Trophoblast cell (in vitro differentiated cells and primary cell): Measurements from ENCODE around the gene IRAK3.
A peak's percentile ranks its signal among the peaks of the same experiment; 100 is the strongest.

ENCODE experiments used
- DNase-seq, 2 donors: peaks; one replicate each; pipeline ENCODE4 v3.0.0-alpha.2; 2016
- H2AFZ ChIP-seq: 2 replicates; pipeline ENCODE4 v1.6.1; 2013; ENCODE audit warnings: low read length, moderate library complexity, mild to moderate bottlenecking; ENCODE audit not compliant: insufficient read depth, poor library complexity
- H2AK5ac ChIP-seq: 2 replicates; pipeline ENCODE4 v1.6.1; 2013; ENCODE audit warnings: mild to moderate bottlenecking, low read length
- H2BK120ac ChIP-seq: 2 replicates; pipeline ENCODE4 v1.6.1; 2013; ENCODE audit warnings: low read length, mild to moderate bottlenecking, moderate library complexity; ENCODE audit not compliant: insufficient read depth, poor library complexity
- H2BK12ac ChIP-seq: 2 replicates; pipeline ENCODE4 v1.6.1; 2013; ENCODE audit warnings: mild to moderate bottlenecking, low read length, moderate library complexity
- H2BK5ac ChIP-seq: 2 replicates; pipeline ENCODE4 v1.6.1; 2013; ENCODE audit warnings: low read length, low read depth, moderate library complexity, mild to moderate bottlenecking; ENCODE audit not compliant: poor library complexity
- H3K14ac ChIP-seq: 2 replicates; pipeline ENCODE4 v1.6.1; 2013; ENCODE audit warnings: mild to moderate bottlenecking, low read length
- H3K18ac ChIP-seq: 2 replicates; pipeline ENCODE4 v1.6.1; 2013; ENCODE audit warnings: mild to moderate bottlenecking, low read length
- H3K23ac ChIP-seq: 2 replicates; pipeline ENCODE4 v1.6.1; 2013; ENCODE audit warnings: low read length
- H3K27ac ChIP-seq: 2 replicates; pipeline ENCODE4 v1.5.1; 2013; ENCODE audit warnings: low read depth, mild to moderate bottlenecking, inconsistent platforms, low read length, moderate library complexity
- H3K27me3 ChIP-seq: 2 replicates; pipeline ENCODE4 v1.6.1; 2013; ENCODE audit warnings: inconsistent platforms, mild to moderate bottlenecking, low read length, moderate library complexity; ENCODE audit not compliant: insufficient read depth
- H3K36me3 ChIP-seq, 2 experiments: 1 replicate in 1 of 2; 2 replicates in 1 of 2; pipeline ENCODE4 v1.6.1; 2013; ENCODE audit warnings: low read length in 2 of 2, mild to moderate bottlenecking in 2 of 2, moderate library complexity in 1 of 2; ENCODE audit not compliant: insufficient read depth in 2 of 2, control insufficient read depth in 1 of 2
- H3K4ac ChIP-seq: 2 replicates; pipeline ENCODE4 v1.6.1; 2013; ENCODE audit warnings: low read depth, mild to moderate bottlenecking, low read length, moderate library complexity
- H3K4me1 ChIP-seq, 2 experiments: 1 replicate in 1 of 2; 2 replicates in 1 of 2; pipeline ENCODE4 v1.6.1; 2013; ENCODE audit warnings: low read length in 2 of 2, mild to moderate bottlenecking in 2 of 2, moderate library complexity in 1 of 2; ENCODE audit not compliant: insufficient read depth in 2 of 2, control insufficient read depth in 1 of 2
- H3K4me2 ChIP-seq: 2 replicates; pipeline ENCODE4 v1.6.1; 2013; ENCODE audit warnings: inconsistent platforms, mild to moderate bottlenecking, low read length, moderate library complexity
- H3K4me3 ChIP-seq: 2 replicates; pipeline ENCODE4 v1.5.1; 2013; ENCODE audit warnings: mild to moderate bottlenecking, low read depth, low read length, inconsistent platforms
- H3K79me1 ChIP-seq: one replicate; pipeline ENCODE4 v1.6.1; 2013; ENCODE audit warnings: low read length
- H3K79me2 ChIP-seq: 2 replicates; pipeline ENCODE4 v1.6.1; 2013; ENCODE audit warnings: low read length, mild to moderate bottlenecking; ENCODE audit not compliant: control insufficient read depth, insufficient read depth, poor library complexity
- H3K9ac ChIP-seq: 2 replicates; pipeline ENCODE4 v1.6.1; 2013; ENCODE audit warnings: mild to moderate bottlenecking, low read length
- H3K9me3 ChIP-seq: 2 replicates; pipeline ENCODE4 v1.6.1; 2013; ENCODE audit warnings: low read depth, mild to moderate bottlenecking, control low read depth, inconsistent platforms, low read length; ENCODE audit not compliant: insufficient read depth
- H4K12ac ChIP-seq: 2 replicates; pipeline ENCODE4 v1.6.1; 2013; ENCODE audit warnings: low read depth, mild to moderate bottlenecking, low read length, moderate library complexity
- H4K8ac ChIP-seq: 2 replicates; pipeline ENCODE4 v1.6.1; 2013; ENCODE audit warnings: low read depth, mild to moderate bottlenecking, low read length, moderate library complexity
- H4K91ac ChIP-seq: one replicate; pipeline ENCODE4 v1.6.1; 2013; ENCODE audit warnings: low read depth, mild to moderate bottlenecking, low read length, moderate library complexity
- WGBS: extraction: QIAGEN DNeasy Blood & Tissue Kit; methylation state at CpG from one replicate; pipeline ENCODE4 v1.1.7; 2013; ENCODE audit warnings: missing lambda C conversion rate; ENCODE audit not compliant: insufficient read length, insufficient coverage; ENCODE audit errors: extremely low coverage; 5-methylcytosine and 5-hydroxymethylcytosine counted together

The IRAK3 gene

GRCh38 chr12:66297080-66297479 is 108.1 kb downstream of the IRAK3 start:
- no peak overlapping the region for H3K4ac ChIP-seq
- H3K9me3 ChIP-seq = no peaks in the 10 kb centered on the region
- H3K79me1 ChIP-seq = no peaks in the 10 kb centered on the region
- H2AFZ ChIP-seq = no peak overlapping the region
- H3K14ac ChIP-seq = no peak overlapping the region
- H3K27me3 ChIP-seq = no peaks in the 10 kb centered on the region
- no peaks in the 10 kb centered on the region for H3K36me3 ChIP-seq
- no peak overlapping the region for H2BK120ac ChIP-seq
- H2AK5ac ChIP-seq = no peak overlapping the region
- no peaks in the 10 kb centered on the region for H3K79me2 ChIP-seq
- no peak overlapping the region for H3K27ac ChIP-seq
- no peak overlapping the region for H3K4me3 ChIP-seq
- no CpG with 5 or more reads among the region's 4 CpGs for WGBS
- H4K8ac ChIP-seq = no peak overlapping the region
- no peak overlapping the region for H2BK5ac ChIP-seq
- H3K18ac ChIP-seq = no peak overlapping the region
- H2BK12ac ChIP-seq = no peak overlapping the region
- no peak for DNase-seq
- H4K12ac ChIP-seq = no peak overlapping the region
- H3K23ac ChIP-seq = no peak overlapping the region
- no peak overlapping the region for H3K9ac ChIP-seq
- H3K4me2 ChIP-seq = no peak overlapping the region
- no peak overlapping the region for H4K91ac ChIP-seq
- peaks cover 0 to 2% of the 10 kb centered on the region in 2 experiments for H3K4me1 ChIP-seq

GRCh38 chr12:66297923-66298322 is 108.9 kb downstream of the IRAK3 start:
- Histone ChIP-seq H4K91ac (no peak overlapping the region), H3K79me1 (peaks cover 3% of the 10 kb centered on the region), H3K27ac (no peak overlapping the region), H3K23ac (no peak overlapping the region), H3K36me3 (no peaks in the 10 kb centered on the region), H2AFZ (no peak overlapping the region), H3K27me3 (no peaks in the 10 kb centered on the region), H4K8ac (no peak overlapping the region), H3K4me1 (peaks cover 0 to 2% of the 10 kb centered on the region in 2 experiments), H2BK120ac (no peak overlapping the region), H3K4me3 (no peak overlapping the region), H4K12ac (no peak overlapping the region), H3K14ac (no peak overlapping the region), H2BK12ac (no peak overlapping the region), H3K18ac (no peak overlapping the region), H3K4me2 (no peak overlapping the region), H2BK5ac (no peak overlapping the region), H3K79me2 (peaks cover 2% of the 10 kb centered on the region), H3K9me3 (no peaks in the 10 kb centered on the region), H3K9ac (no peak overlapping the region), H3K4ac (no peak overlapping the region), H2AK5ac (no peak overlapping the region)
- DNase-seq = no peak
- WGBS = no CpG with 5 or more reads among the region's 3 CpGs

GRCh38 chr12:66301944-66302826 is 113.2 kb downstream of the IRAK3 start, which contains the start of gene HELB:
Gene HELB, plus strand, starts transcription at chr12:66302493. Its CDS starts 111 bp downstream, at chr12:66302604.
- Histone ChIP-seq H2BK5ac (no peak within 1 kb of the TSS), H3K27ac (peak within 1 kb of the TSS; percentile 15)
- DNase-seq = peak; percentile 97 to 99

GRCh38 chr12:66302827-66303169 is 113.8 kb downstream of the IRAK3 start:
- H3K79me2 ChIP-seq = peaks cover 2% of the 10 kb centered on the region
- DNase-seq = no peak
- peak overlapping the region; percentile 77 for H4K8ac ChIP-seq
- H3K27ac ChIP-seq = peak overlapping the region; percentile 15
- whole genome bisulfite sequencing = no CpG with 5 or more reads among the region's 6 CpGs
- no peak overlapping the region for H2BK12ac ChIP-seq
- no peak overlapping the region for H2BK5ac ChIP-seq
- H4K91ac ChIP-seq = peak overlapping the region; percentile 49
- no peaks in the 10 kb centered on the region for H3K36me3 ChIP-seq
- no peak overlapping the region for H3K23ac ChIP-seq
- no peaks in the 10 kb centered on the region for H3K9me3 ChIP-seq
- H3K14ac ChIP-seq = peak overlapping the region; percentile 48
- peak overlapping the region; percentile 99 for H3K4me2 ChIP-seq
- H2AFZ ChIP-seq = peak overlapping the region; percentile 60
- H3K4me3 ChIP-seq = peak overlapping the region; percentile 91
- peaks cover 3% of the 10 kb centered on the region for H3K79me1 ChIP-seq
- no peak overlapping the region for H2AK5ac ChIP-seq
- peak overlapping the region; percentile 74 for H3K9ac ChIP-seq
- H2BK120ac ChIP-seq = no peak overlapping the region
- H3K4ac ChIP-seq = no peak overlapping the region
- peaks cover 0 to 2% of the 10 kb centered on the region in 2 experiments for H3K4me1 ChIP-seq
- peak overlapping the region; percentile 38 for H3K18ac ChIP-seq
- no peaks in the 10 kb centered on the region for H3K27me3 ChIP-seq
- peak overlapping the region; percentile 12 for H4K12ac ChIP-seq

More at GRCh38 chr12:66301944-66302826, 113.2 kb downstream of the IRAK3 start, which contains the start of gene HELB:
- Histone ChIP-seq H3K27me3 (no peaks in the 10 kb centered on the region), H4K12ac (peak within 1 kb of the TSS; percentile 12), H3K18ac (peak within 1 kb of the TSS; percentile 38), H3K79me2 (peaks cover 2% of the 10 kb centered on the region), H3K4me2 (peak within 1 kb of the TSS; percentile 100), H3K36me3 (no peaks in the 10 kb centered on the region), H3K14ac (peak within 1 kb of the TSS; percentile 48), H3K4ac (no peak within 1 kb of the TSS), H3K79me1 (peaks cover 3% of the 10 kb centered on the region), H3K9me3 (no peaks in the 10 kb centered on the region), H4K91ac (peak within 1 kb of the TSS; percentile 49), H3K9ac (peak within 1 kb of the TSS; percentile 74), H4K8ac (peak within 1 kb of the TSS; percentile 77), H3K4me3 (peak within 1 kb of the TSS; percentile 91), H2AFZ (peak within 1 kb of the TSS; percentile 67), H3K23ac (no peak within 1 kb of the TSS), H3K4me1 (peaks cover 0 to 2% of the 10 kb centered on the region in 2 experiments), H2BK120ac (no peak within 1 kb of the TSS), H2AK5ac (no peak within 1 kb of the TSS), H2BK12ac (no peak within 1 kb of the TSS)
- WGBS = no CpG with 5 or more reads among the region's 45 CpGs
